HG03060 (cell line): ENCODE data around the gene ADAMTS18.

ENCODE experiments used
- ATAC-seq: cut with Tn5 transposase; IDR thresholded peaks from one replicate; pipeline ENCODE4 v1.9.1; 2021; ENCODE audit warnings: low read depth, moderate number of reproducible peaks; ENCODE audit not compliant: unreplicated experiment

The ADAMTS18 gene

DNA sequence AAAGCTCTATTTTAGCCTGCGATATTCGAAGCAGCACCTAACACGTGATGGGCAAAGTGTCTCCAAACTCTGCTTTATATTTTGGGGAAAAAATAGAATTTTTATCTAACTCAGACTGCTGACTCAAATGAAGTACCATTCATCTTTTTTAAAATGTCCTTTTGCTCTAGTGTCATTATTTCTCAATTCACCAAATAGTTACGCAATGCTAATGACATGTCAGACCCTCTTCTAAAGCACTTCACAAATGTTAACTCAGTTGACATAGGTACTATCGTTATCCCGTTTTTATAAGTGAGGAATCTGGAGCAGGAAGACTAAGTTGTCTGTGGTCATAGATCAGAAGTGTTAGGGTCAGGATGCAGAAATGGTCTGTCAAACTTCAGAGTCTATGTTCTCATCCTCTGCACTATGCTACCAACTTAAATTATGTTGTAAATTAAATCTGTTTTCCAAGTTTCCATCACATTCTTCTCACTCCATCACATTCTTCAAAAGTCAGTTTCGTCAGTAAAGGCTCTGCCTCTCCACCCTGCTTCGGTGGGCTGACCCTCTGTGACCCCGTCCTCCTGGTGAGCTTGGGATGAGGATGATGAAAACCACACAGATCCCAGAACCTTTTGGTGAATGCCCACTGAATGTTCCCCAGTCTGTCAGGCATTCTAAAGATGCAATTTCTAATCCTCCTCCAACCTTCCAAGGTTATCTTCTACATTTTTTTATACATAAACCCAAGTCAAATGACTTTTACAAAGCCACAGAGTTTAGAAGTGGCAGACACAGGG, 102.8 kb downstream of the ADAMTS18 start:
- ATAC-seq, result no peak

DNA sequence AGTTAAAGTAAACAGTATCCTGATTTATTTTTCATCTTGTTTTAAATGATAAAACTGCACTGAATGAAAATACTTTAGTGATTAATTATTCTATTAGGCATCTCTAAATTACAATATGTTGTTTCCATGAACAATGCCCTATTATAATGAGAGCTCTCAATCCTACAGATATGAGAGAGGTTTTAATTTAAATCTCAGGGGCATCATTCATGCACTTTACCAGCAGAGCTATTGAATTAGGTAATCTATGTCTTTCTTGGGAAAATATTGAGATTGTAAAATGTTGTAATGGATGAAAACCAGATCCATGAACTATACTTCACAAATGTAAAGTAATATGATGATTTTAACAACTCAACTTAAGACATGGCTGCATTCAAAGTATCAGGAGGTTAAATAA, 103.8 kb downstream of the ADAMTS18 start:
- ATAC-seq, result no peak

DNA sequence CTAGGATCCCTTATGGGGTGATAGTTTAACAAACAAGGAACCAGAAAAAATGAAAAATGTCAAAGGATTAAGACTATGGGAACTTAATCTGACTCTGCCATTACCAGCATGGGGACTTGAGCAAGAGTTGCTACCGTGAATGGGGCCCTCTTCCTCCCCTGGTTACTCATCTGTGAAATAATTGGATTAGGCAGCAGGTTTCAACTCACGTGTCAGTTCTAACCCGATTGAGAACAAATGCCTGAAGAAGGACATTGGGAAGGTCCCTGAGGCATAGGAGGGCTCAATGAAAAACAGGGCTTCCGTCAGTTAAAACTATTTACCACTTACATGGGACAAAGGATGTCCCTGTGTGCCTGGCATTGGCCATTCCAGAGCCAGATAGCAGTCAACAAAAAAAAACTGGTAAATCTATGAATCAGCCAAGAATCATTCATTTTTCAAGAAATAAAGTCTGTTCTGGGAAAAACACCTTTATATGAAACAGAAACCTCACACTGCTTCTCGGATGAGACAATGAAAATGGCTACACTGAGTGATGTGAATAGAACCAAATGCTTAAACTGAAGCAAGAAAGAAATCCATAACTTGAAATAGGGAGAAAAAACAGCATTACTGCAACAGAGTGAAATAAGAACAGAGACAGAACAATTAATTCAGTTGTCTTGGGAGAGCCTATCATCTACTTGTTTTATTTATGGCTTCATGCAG, 104.3 kb downstream of the ADAMTS18 start:
- no peak for ATAC-seq

DNA sequence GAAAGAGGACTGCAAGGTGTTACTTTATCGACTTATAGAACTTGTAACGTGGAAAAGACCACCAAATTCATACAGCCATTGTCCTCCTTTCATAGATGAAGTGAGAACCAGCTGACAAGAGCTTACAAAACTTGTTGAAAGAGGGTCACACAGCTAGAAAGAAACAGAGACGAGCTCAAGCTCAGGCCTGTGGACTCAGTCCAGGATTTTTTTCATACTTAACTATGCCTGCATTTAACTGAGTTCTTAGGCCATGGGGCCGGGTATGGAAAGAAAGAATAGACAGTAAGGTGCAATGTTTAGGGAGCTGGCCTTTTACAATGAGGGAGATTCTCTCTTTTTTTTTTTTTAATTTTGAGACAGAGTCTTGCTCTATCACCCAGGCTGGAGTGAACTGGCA, 106.1 kb downstream of the ADAMTS18 start:
- no peak for ATAC-seq

DNA sequence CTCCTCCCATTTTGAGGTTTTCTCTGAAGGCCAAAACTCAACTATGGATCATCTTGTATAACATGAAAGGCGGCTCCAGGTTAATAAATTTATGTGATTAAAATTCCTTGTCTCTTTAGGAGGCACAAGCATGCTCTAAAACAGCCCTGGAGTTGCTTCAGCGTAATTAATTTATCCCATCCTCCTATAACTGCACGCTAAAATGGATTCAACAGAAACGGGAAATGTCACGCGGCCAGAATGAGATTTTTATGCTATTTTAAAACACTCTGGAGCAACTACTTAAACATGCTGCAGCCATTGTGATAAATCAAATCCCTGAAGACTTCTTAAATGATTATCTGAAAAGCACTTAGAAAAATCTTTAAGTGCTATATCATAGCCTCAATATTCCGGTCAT, 106.6 kb downstream of the ADAMTS18 start:
- no peak for ATAC-seq

DNA sequence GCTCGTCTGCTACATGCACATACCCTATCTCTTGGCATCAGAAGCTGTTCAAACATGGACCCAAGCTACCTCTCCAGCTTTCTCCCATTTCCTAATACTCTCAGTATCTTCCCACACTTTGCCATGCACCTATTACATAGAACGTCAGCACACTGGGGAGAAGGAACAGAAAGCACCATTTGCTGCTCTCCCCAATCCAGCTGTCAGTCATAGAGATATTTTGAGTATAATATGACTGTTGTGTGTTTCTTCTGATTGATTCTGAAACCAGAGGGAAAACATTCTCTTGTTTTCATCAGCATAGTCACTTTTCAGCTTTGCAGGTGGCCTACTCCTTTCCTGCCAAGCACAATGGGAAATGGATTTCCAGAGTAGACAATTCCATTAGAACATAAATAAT, 107.1 kb downstream of the ADAMTS18 start:
- no peak for ATAC-seq

DNA sequence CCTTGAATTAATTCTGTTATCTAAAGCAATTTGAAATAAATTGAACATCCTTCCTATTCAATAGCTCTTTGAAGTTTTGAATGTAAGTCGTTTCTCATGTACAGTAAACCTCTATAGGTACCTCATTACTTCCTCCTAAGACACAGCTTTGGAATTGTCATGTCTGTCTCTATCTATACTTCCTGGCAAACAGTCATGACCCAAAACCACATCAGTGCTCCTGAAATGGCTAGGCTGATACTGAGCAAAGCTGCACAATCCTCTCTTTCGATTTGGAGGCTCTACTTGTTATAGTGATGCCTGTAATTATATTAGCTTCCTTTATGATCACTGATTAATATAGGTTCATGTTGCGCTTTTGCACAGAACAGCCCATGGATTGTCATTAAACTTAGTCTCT, 110.1 kb downstream of the ADAMTS18 start:
- ATAC-seq, result no peak

DNA sequence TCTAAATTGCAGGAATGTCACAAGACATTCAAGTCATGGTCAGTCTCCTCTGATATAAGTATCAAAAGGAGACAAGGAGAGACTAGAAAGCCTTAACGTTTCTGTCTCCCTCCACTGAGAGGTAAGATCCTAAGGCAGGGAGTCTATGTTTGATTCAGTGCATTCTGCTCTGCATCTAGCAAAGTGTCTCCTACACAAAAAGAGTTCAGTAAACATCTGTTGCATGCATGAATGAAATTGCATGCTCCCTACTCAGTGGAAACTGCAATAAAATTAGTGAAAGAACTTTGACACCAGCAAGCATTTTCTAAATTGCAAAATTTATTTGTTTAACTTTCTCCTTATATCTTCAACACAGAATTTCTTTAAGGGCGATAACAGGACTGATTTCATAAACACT, 111.1 kb downstream of the ADAMTS18 start:
- no peak for ATAC-seq

DNA sequence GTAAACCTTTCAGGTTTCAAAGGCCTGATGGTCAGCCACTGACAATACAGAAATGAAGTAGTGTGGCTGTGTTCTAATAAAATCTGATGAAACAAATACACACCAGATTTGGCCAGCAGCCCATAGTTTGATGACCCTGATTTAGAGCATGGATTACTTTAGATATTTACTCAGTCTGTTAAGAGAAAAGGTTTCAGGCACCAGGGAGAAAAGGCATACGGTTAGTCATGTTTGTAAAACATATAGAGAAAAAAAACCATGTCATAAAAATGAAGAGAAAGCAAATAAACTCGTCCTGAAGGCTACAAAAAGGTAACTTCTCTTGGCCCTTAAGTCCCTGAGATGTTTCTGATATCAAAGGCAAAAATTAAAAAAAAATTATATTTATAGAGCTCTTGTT, 112.1 kb downstream of the ADAMTS18 start:
- ATAC-seq, result no peak

DNA sequence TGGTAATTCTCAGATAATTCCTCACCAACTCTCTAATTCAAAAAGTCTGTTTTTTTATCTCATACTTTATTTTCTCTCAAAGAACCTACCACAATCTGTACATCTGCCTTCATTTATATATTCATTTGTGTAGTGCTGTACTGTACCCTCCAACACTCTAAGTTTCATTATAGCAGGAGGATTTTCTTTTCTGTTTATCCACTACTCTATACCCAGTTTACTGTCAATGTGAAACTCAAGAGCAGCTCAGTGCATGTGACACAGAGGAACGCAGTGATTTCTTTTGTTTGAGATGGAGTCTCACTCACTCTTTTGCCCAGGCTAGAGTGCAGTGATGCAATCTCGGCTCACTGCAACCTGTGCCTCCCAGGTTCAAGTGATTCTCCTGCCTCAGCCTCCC, 117.8 kb downstream of the ADAMTS18 start:
- ATAC-seq, result no peak

DNA sequence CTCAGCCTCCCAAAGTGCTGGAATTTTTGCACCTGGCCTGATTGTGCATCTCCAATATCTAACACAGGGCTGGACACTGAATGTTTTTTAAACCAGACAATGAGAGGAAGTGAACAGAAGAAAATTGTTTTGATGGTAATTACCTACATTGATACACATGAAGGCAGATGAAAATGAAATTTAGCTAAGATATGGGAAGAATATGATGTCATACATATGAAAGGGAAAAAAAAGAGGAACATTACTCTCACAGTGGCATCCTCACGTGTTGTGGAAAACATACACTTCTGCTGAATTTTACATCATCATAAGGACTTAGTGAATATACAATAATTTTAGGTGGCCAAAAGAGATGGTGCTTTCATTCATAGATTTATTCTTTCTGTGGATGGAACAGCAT, 124.0 kb downstream of the ADAMTS18 start:
- ATAC-seq, result no peak

DNA sequence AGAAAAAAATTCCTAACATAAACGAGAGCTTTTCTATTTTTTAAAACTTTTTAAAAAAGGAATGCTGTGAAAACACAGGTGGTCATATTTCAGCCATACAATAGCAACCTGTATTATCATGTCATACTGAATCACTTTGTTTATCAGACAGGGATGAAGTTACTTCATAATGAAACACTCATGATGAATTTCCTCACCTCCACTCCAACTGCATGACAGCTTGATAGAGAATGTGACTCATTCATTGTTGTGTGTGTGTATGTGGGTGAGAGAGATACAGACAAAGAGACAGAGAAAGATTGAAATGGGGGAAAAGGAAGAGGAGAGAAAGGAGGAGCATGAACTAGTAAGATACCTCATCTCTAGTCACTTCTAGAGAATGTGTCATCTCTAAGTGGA, 126.7 kb downstream of the ADAMTS18 start:
- ATAC-seq, result no peak

DNA sequence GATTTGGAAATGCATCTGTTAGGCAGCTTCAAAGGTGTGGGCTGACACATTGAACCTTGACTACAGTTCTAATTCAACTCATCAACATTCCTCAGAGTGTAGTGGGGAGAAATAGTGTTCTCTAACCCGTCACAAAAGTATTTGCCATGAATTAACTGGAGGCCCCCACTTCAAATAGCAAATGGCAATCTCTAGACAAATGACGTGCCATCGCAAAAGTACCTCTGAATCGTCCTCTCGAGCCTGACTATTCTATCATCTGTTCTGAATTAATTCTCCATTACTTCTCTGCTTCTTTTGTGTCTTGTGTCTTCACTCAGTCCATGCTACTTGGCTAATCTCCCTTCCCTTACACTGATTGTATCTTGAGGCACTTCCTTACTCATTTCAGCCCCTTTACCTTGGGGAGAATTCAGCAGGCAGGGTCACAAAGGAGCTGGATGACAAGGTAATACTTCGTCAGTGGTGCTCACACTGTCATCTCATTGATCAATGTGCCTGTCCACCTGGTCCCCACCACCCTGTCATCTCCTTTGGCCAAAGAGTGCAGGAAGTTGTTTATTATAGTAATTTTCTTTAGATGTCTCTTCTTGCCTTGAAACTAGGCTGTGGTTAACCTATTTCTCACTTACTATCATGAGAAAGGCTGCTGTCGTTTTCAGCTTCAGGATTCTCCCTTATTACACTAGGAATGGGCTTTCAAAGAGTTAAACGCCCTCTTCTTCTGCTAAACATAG, 127.2 kb downstream of the ADAMTS18 start:
- ATAC-seq, result no peak

DNA sequence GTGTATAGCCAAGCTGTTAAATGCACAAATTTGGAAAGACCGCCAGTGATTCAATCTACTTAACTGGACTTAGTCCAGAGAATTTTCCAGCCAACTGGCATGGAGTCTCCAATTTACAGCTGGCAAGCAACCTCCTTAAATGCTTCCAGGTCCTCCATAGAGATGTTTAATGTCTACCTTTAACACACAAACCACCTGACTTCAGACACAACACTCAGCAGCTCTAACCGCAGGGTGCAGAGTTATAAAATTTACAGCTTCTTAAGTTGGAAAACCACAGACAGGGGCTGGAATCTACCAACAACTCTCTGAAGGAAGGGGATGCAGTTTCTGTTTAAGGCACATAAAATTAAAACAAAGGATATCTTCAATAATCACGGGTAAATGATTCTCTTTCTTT, 128.8 kb downstream of the ADAMTS18 start:
- no peak for ATAC-seq

DNA sequence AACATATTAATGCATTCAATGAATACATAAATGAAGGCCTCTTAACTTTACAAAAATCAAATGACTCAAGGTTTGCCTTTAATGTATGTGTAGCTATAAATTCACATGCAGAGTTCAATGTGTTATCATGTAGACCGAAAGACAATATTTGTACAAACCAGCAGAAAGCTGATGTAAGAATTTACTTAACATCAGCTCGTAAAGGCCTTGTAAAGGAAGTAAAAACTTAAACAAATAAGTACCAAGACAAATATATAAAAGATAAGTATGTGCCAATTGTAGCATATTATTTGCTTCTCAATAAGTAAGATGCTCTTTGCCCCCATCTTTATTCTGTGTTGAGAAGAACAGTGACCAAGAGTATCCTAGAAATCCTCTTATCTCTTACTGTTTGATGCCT, 130.0 kb downstream of the ADAMTS18 start:
- ATAC-seq, result no peak

DNA sequence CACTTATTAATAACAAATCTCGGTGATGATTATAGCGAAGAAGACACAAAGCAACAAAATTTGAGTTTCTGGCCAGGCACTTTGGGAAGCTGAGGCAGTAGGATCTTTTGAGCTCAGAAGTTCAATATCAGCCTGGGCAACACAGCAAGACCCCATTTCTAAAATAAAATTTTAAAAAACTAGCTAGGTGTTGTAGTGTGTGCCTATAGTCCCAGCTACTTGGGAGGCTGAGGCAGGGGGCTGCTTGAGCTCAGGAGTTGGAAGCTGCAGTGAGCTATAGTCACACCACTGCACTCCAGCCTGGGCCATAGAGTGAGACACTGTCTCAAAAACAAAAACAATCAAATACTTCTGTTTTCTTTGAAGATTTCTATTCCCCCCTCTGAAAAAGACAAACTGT, 130.7 kb downstream of the ADAMTS18 start:
- ATAC-seq, result no peak

DNA sequence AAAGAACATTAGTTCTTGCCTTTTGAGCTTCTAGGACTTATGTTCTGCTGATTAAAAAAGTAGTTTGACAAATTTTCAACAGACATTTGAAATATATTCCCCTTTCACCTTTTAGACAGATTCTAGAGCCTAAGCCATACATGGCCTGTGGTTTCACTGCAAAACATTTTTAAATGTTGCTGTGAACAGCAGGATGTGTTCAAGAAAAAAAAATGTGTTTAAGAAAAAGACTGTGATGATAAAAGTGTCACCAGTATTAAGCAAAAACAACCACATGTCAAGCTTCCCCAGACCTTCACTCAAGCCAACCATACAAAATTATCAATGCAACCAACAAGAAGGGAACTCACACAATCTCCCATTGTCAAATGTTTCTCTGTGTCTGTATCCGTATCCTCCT, 132.2 kb downstream of the ADAMTS18 start:
- no peak for ATAC-seq

DNA sequence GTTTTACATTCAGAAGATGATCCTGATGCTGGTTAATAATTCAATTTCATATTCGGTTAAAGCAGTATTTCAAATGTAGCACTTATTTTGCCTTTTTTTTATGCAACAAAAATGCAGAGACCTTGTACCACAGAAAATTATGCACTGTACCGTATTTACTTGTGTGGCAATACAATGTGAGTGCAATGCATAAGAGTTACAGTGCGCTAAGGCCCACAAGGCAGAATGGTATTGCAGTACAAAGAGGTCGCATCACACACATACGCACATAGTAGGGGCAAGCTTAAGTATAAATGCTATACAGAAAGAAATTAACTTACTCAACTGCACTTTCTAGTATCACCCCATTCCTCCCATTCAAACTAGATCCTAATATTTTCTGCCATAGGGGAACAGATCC, 132.6 kb downstream of the ADAMTS18 start:
- ATAC-seq, result no peak

DNA sequence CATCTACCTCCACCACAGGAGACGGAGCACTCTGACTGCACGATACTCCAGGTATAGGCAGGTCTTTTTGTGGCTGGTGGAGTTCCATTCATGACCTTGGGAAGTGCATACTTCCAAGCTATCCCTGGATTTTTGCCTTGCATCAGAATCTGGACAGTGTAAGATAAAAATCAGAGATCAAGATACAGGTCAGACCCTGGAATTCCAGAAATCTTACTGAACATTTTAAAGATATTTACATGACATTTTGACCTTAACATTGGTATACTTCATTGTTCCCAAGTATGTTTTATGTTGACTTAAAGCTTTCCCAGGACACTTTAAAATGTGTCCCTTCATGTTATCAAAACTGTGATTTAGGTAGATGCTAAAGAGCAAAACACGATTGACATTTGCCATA, 134.6 kb downstream of the ADAMTS18 start:
- no peak for ATAC-seq

DNA sequence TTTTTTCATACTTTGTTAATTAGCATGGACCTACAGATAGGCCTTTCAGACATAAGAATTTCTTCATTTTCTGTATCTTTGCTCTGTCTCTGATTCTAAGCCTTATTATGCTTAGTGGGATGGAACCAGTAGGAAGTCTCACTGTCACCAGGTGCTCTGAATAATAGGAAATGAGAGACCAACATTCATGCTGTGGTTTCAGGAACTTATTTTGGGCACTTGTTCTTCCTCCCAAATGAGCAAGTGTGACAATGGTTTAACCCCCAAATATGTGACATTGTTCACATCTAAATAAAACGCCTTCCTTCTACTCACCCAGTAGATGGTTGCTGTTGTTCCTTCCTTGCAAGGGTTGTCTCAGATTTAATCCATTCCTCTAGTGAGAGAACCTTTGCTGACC, 135.4 kb downstream of the ADAMTS18 start:
- ATAC-seq, result peak; percentile 77
